Right atrium auricular region (tissue), 2 donors: ENCODE results near the gene LHPP. TPM values are rescaled to one million over a fixed set of nuclear protein-coding genes. Genes with fewer than 3 reads are reported as not detected.

Experiments
- DNase-seq: peaks from one replicate; pipeline ENCODE4 v3.0.0-alpha.2; 2019; ENCODE audit warnings: low spot score
- H3K27ac ChIP-seq, 2 donors: fragments of 200-600 bp; sonication (generic); 1 replicate in 1 of 2; 2 replicates in 1 of 2; pipeline ENCODE4 v1.5.1; 2016 to 2019
- H3K27me3 ChIP-seq, 2 donors: fragments of 200-600 bp; sonication (generic); one replicate each; pipeline versions ENCODE4 v1.5.1 to v1.6.0; 2017 to 2019
- H3K36me3 ChIP-seq: fragments of 200-600 bp; sonication (generic); one replicate; pipeline ENCODE4 v1.5.1; 2016
- H3K4me1 ChIP-seq, 2 donors: fragments of 200-600 bp; sonication (generic); one replicate each; pipeline versions ENCODE4 v1.5.1 to v1.6.0; 2017 to 2019
- H3K4me3 ChIP-seq, 2 donors: fragments of 200-600 bp; sonication (generic); 1 replicate in 1 of 2; 2 replicates in 1 of 2; pipeline ENCODE4 v1.5.1; 2017 to 2019; ENCODE audit warnings: mild to moderate bottlenecking in 1 of 2, moderate library complexity in 1 of 2
- H3K9me3 ChIP-seq, 2 donors: fragments of 200-600 bp; sonication (generic); one replicate each; pipeline ENCODE4 v1.5.1; 2019
- total RNA-seq, 2 donors: library from RNA; depleted of rRNA; stranded (reverse); fragments of >200 nt; gene quantifications; one replicate each; pipeline ENCODE4 v1.1.0, GENCODE V29; 2016
- TF ChIP-seq, protein P1 (sequence below), 2 donors: fragments of 200-600 bp; sonication (generic); IDR thresholded peaks; one replicate each; pipeline ENCODE4 v1.5.1; 2019; ENCODE audit warnings: antibody characterized with exemption in 2 of 2

Gene LHPP
- total RNA-seq, 2 donors from 2014 or later: 10.3 to 23.7 TPM

DNA sequence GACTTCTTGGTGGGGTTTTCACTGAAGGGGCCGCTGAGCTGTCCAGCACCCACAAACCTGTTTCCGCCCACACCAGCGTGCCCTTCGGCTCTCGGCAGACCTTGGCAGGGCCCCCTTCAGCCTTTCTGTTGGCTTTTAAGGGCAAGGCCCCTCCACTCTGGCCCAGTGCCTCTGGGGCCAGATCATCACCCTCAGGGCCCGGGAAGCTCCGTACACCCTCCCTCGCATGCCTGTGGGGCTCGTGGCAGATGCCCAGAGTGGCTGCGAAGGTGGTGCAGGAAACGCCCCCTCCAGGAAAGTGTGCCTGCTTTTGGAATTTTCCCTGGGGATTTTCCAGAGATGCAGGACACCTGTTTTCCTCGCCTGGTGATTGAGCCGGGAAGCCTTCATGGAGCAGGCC is 7.0 kb downstream of the LHPP start:
- Histone ChIP-seq H3K36me3 (no peaks in the 10 kb centered on the region), H3K4me1 (peaks cover 0 to 19% of the 10 kb centered on the region in 2 donors), H3K27ac (no peak overlapping the region), H3K4me3 (no peak overlapping the region), H3K9me3 (no peaks in the 10 kb centered on the region), H3K27me3 (no peaks in the 10 kb centered on the region)
- no peak for DNase-seq
- TF ChIP-seq, protein P1, sequence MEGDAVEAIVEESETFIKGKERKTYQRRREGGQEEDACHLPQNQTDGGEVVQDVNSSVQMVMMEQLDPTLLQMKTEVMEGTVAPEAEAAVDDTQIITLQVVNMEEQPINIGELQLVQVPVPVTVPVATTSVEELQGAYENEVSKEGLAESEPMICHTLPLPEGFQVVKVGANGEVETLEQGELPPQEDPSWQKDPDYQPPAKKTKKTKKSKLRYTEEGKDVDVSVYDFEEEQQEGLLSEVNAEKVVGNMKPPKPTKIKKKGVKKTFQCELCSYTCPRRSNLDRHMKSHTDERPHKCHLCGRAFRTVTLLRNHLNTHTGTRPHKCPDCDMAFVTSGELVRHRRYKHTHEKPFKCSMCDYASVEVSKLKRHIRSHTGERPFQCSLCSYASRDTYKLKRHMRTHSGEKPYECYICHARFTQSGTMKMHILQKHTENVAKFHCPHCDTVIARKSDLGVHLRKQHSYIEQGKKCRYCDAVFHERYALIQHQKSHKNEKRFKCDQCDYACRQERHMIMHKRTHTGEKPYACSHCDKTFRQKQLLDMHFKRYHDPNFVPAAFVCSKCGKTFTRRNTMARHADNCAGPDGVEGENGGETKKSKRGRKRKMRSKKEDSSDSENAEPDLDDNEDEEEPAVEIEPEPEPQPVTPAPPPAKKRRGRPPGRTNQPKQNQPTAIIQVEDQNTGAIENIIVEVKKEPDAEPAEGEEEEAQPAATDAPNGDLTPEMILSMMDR (IDR thresholded peaks at IDR 0.05): no peak

DNA sequence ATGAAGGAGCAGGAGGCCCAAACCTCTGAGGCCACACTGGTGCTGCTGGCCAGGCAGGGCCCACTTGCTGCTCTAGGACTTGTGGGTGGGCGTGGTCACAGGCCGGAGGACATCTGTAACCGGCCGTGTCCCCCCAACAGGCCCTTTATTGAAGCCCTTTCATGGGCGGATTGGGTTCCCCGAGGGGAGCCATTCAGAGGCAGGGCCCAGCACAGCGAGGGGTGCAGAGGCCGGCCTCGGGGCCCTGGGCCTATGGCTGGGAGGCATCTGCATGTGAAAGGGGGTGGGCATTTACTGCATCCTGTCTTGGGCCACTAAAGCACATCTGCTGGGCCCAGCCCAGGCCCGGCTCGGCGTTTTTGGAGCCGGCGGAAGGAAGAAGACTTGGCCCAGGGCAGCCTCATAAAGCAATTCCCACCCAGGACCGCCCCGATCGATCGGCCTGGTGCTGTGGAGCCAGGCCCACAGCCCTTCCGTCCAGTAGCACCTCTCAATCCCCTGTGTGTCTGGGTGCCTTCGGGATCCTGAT is 8.4 kb downstream of the LHPP start:
- DNase-seq: no peak
- Histone ChIP-seq H3K27ac (no peak overlapping the region), H3K4me1 (peaks cover 0 to 7% of the 10 kb centered on the region in 2 donors), H3K9me3 (no peaks in the 10 kb centered on the region), H3K36me3 (no peaks in the 10 kb centered on the region), H3K27me3 (no peaks in the 10 kb centered on the region), H3K4me3 (no peak overlapping the region)
- TF ChIP-seq, protein P1 (IDR thresholded peaks at IDR 0.05): no peak

DNA sequence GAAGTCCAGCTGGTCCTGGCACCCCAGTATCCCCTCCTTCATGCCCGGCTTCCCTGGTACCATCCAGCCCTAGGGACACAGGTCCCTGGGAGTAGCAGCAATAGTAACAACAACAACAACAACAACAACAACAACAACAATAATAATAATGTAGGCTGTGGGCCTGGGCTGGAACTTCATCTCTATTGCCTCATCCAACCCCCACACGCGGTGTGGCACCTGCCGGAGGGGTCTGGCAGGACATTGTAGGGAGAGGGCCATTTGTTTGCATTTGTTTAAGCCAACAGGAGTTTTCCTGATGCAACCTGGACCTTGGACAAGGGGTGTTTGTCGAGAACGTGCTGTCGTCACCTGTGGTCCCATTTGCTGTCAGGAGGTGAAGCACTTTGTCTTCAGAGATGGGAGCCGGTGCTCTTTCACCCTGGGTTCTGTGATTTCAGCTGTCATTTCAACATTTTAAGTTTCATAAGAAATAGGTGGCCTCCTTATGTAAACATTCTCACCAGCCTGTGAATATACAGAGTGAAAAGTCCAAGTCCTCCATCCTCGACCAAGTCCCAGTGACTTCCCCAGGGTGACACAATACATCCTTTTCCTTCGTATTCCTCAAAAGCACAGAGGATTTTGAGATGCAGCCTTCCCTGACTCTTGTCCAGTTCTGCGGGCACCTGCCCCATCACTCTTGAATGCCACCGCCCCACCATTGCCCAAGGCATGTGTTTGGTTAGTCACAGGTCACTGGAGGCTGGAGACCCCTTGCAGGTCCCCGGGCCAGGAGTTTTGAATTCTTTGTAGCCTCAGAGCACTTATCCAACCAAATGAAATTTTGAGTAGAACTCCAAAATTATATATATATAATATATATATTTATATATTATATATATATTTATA is 9.2 kb downstream of the LHPP start:
- no peak for DNase-seq

DNA sequence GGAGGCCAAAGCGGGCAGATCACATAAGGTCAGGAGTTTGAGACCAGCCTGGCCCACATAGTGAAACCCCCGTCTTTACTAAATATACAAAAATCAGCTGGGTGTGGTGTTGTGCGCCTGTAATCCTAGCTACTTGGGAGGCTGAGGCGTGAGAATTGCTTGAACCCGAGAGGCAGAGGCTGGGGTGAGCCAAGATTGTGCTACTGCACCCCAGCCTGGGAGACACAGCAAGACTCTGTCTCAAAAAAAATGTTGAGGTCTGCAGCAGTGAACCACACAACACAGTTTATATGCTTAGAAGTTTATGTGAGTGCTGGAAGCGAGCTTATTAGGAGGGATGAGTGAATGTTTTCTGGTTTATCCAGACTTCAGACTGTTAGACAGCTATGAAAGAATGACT is 10.4 kb downstream of the LHPP start:
- H3K27me3 ChIP-seq: no peaks in the 10 kb centered on the region
- no peak for DNase-seq

More for the DNA sequence above, 9.2 kb downstream of the LHPP start:
- Histone ChIP-seq H3K36me3 (no peaks in the 10 kb centered on the region), H3K4me1 (peaks cover 0 to 6% of the 10 kb centered on the region in 2 donors), H3K9me3 (no peaks in the 10 kb centered on the region), H3K27ac (no peak overlapping the region), H3K27me3 (no peaks in the 10 kb centered on the region), H3K4me3 (no peak overlapping the region)
- TF ChIP-seq, protein P1 (IDR thresholded peaks at IDR 0.05): no peak

DNA sequence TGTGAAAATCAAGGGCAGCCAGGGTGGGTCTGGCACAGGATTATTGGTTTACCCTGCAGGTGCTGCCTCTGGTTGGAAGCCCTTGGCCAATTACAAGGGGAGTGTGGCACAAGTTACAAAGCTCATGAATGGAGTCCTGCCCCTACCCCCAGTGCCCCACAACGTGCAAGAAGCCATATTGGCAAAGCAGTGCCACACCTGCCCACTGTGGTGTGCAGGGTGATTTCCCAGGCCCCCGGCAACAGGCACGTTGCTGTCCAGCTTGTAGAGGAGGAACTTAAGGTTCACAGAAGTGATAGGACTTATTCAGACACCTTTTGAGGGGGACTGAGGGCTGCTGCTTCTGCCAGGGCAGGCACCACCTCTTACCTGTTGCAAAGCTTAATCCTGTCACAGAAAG is 11.4 kb downstream of the LHPP start:
- H3K9me3 ChIP-seq: no peaks in the 10 kb centered on the region
- H3K36me3 ChIP-seq: no peaks in the 10 kb centered on the region
- no peak for DNase-seq
- H3K27me3 ChIP-seq: no peaks in the 10 kb centered on the region
- no peak overlapping the region for H3K4me3 ChIP-seq
- TF ChIP-seq, protein P1 (IDR thresholded peaks at IDR 0.05): no peak
- H3K27ac ChIP-seq: no peak overlapping the region
- H3K4me1 ChIP-seq: peaks cover 0 to under 1% of the 10 kb centered on the region in 2 donors

More for the DNA sequence above, 10.4 kb downstream of the LHPP start:
- H3K36me3 ChIP-seq: no peaks in the 10 kb centered on the region
- H3K4me3 ChIP-seq: no peak overlapping the region
- no peak overlapping the region for H3K27ac ChIP-seq
- peaks cover 0 to 6% of the 10 kb centered on the region in 2 donors for H3K4me1 ChIP-seq
- H3K9me3 ChIP-seq: no peaks in the 10 kb centered on the region
- TF ChIP-seq, protein P1 (IDR thresholded peaks at IDR 0.05): no peak
